ENCODE data around the gene MEAK7. TPM values are rescaled to one million over a fixed set of nuclear protein-coding genes. Genes with fewer than 3 reads are reported as not detected.

Gene MEAK7
- total and polyA plus RNA-seq, 2 of the 8 experiments (the other 6 are each of a cell fraction or from before 2014, with no cell fraction given), result 9.6 to 19.6 TPM

GRCh38 chr16:84538222-84538840, 33.9 kb upstream of the MEAK7 start:
- no peak overlapping the region for H3K23ac ChIP-seq (ENCODE audit: insufficient read length)
- no peak overlapping the region for H2BK5ac ChIP-seq (ENCODE audit: low read depth, low read length)
- no peaks in the 10 kb centered on the region for H3K9me3 ChIP-seq (ENCODE audit: insufficient read depth in 2 of 2, low read depth in 1 of 2, low read length in 1 of 2)
- no peaks in the 10 kb centered on the region for H3K79me1 ChIP-seq (ENCODE audit: low read depth, low read length)
- no peaks in the 10 kb centered on the region for H4K20me1 ChIP-seq (replicated peaks in 1 of 2; ENCODE audit: control insufficient read depth in 1 of 2, insufficient read depth in 2 of 2, low read length in 2 of 2)
- no peak overlapping the region for H3K4me3 ChIP-seq (ENCODE audit: extremely low read depth in 1 of 4, insufficient read depth in 2 of 4, low read depth in 3 of 4, low read length in 4 of 4)
- no peaks in the 10 kb centered on the region for H3K79me2 ChIP-seq (ENCODE audit: control insufficient read depth in 1 of 2, insufficient read depth in 2 of 2, low read length in 2 of 2)
- H3K4me2 ChIP-seq (ENCODE audit: insufficient read depth in 1 of 2, low read depth in 2 of 2, low read length in 2 of 2), result no peak overlapping the region
- H3K4ac ChIP-seq (replicated peaks; ENCODE audit: insufficient read length, low read depth, low read length), result no peak overlapping the region
- no peaks in the 10 kb centered on the region for H3K36me3 ChIP-seq (ENCODE audit: control insufficient read depth in 2 of 4, insufficient read depth in 4 of 4, low read length in 3 of 4)
- H2BK20ac ChIP-seq (ENCODE audit: low read length), result no peak overlapping the region
- H3K27me3 ChIP-seq (replicated peaks in 1 of 4; ENCODE audit: control insufficient read depth in 3 of 4, extremely low read depth in 1 of 4, insufficient read depth in 3 of 4, low read length in 3 of 4), result no peaks in the 10 kb centered on the region
- H3K9ac ChIP-seq (replicated peaks in 1 of 4; ENCODE audit: extremely low read depth in 1 of 4, low read depth in 3 of 4, low read length in 3 of 4), result no peak overlapping the region
- no peak for TF ChIP-seq SP4 (IDR thresholded peaks at IDR 0.05; ENCODE audit: low read length)
- no peak overlapping the region for H3K14ac ChIP-seq (ENCODE audit: insufficient read length)
- H2BK15ac ChIP-seq (ENCODE audit: low read length), result no peak overlapping the region
- H4K91ac ChIP-seq (replicated peaks; ENCODE audit: insufficient read length, low read length), result peak overlapping the region; percentile 35
- H2AFZ ChIP-seq (ENCODE audit: low read length), result no peak overlapping the region
- WGBS, 2 experiments (ENCODE audit: extremely low coverage in 1 of 2, insufficient coverage in 1 of 2, insufficient read length in 1 of 2, insufficient replicate concordance in 2 of 2, low coverage in 1 of 2, low lambda C conversion rate in 2 of 2, missing lambda C conversion rate in 1 of 2), result 91% methylated on average over 6 of the region's 6 CpGs; no CpG with 5 or more reads in 1 of the 2 experiments
- no peak overlapping the region for H2BK120ac ChIP-seq (replicated peaks; ENCODE audit: low read depth, low read length)
- no peak overlapping the region for H3K27ac ChIP-seq (ENCODE audit: low read depth, low read length)
- H2AK5ac ChIP-seq (ENCODE audit: low read depth, low read length), result no peak overlapping the region
- no peak overlapping the region for H4K8ac ChIP-seq (ENCODE audit: extremely low read depth, insufficient read depth, low read length)
- ChIA-PET CTCF (ENCODE audit: partially characterized antibody) (interaction anchor here (0.7 to 1.4 kb wide), 2 partner anchors 28 to 187 kb away, joined by 4 read pairs; no protein-coding TSS in a partner anchor), POLR2A (ENCODE audit: partially characterized antibody) (no interaction called here)
- H3K18ac ChIP-seq (ENCODE audit: extremely low read depth, low read length), result no peak overlapping the region
- no peak overlapping the region for H2BK12ac ChIP-seq (ENCODE audit: low read depth, low read length)
- H3K4me1 ChIP-seq (replicated peaks in 1 of 4; ENCODE audit: control insufficient read depth in 3 of 4, insufficient read depth in 4 of 4, low read length in 3 of 4), result peaks cover 4 to 17% (median 11%) of the 10 kb centered on the region in 4 experiments
- H3K56ac ChIP-seq (replicated peaks; ENCODE audit: insufficient read length, low read depth, low read length), result no peak overlapping the region
- no peak for FAIRE-seq
- DNase-seq (ENCODE audit: low read depth in 1 of 2, low spot score in 2 of 2), result no peak
- H4K5ac ChIP-seq (ENCODE audit: insufficient read length, low read depth, low read length), result no peak overlapping the region
- no peaks in the 10 kb centered on the region for H3K23me2 ChIP-seq (ENCODE audit: low read depth, low read length)
